SK-N-SH (cell line): ENCODE results near the gene NPIPB2. TPM values are rescaled to one million over a fixed set of nuclear protein-coding genes. Genes with fewer than 3 reads are reported as not detected.
A peak's percentile ranks its signal among the peaks of the same experiment; 100 is the strongest.

ENCODE experiments used
- CTCF ChIA-PET: fragments of 300-600, 350-600 bp; formaldehyde crosslinking; extraction: SDS; loops from one replicate; lab custom pipeline; 2021; lab: Yijun Ruan, JAX
- POLR2A ChIA-PET: fragments of 350-600 bp; sonication (Branson Sonifier 250); formaldehyde crosslinking; extraction: SDS; loops from one replicate; lab custom pipeline; 2020; ENCODE audit warnings: antibody characterized with exemption, inconsistent platforms; lab: Yijun Ruan, JAX
- DNase-seq: peaks from one replicate; pipeline ENCODE4 v3.0.0; 2012
- H2AFZ ChIP-seq: fragments of 200-600 bp; sonication (generic); 2 replicates; pipeline ENCODE4 v1.8.1; 2016; ENCODE audit warnings: antibody characterized with exemption, mild to moderate bottlenecking, low read depth
- H3F3A ChIP-seq: fragments of 200-600 bp; sonication (generic); replicated peaks from 2 replicates; pipeline ENCODE3; 2016; ENCODE audit warnings: antibody characterized with exemption, mild to moderate bottlenecking; ENCODE audit not compliant: insufficient read depth
- H3K27ac ChIP-seq, 2 experiments: fragments of 200-500 bp in 1 of 2; fragments of 200-600 bp in 1 of 2; sonication (Bioruptor generic) in 1 of 2; sonication (generic), shearing (Covaris generic) in 1 of 2; 2 replicates each; pipeline versions ENCODE4 v1.5.1 to v1.6.1; 2014 to 2016; ENCODE audit warnings: low read depth in 2 of 2, inconsistent platforms in 1 of 2, low read length in 1 of 2, mild to moderate bottlenecking in 1 of 2, mixed read lengths in 1 of 2
- H3K27me3 ChIP-seq: fragments of 200-600 bp; sonication (generic), shearing (Covaris generic); 2 replicates; pipeline ENCODE4 v1.6.1; 2016; ENCODE audit warnings: mixed run types; ENCODE audit not compliant: insufficient read depth
- H3K36me3 ChIP-seq, 2 experiments: fragments of 200-500 bp in 1 of 2; fragments of 200-600 bp in 1 of 2; sonication (Bioruptor generic) in 1 of 2; sonication (generic) in 1 of 2; replicated peaks in 1 of 2; 2 replicates each; pipeline versions ENCODE3 to v1.5.1; 2014 to 2016; ENCODE audit warnings: low read length in 1 of 2, mild to moderate bottlenecking in 1 of 2; ENCODE audit not compliant: insufficient read depth in 2 of 2, control insufficient read depth in 1 of 2
- H3K4me1 ChIP-seq, 2 experiments: fragments of 200-500 bp in 1 of 2; fragments of 200-600 bp in 1 of 2; sonication (Bioruptor generic) in 1 of 2; sonication (generic), shearing (Covaris generic) in 1 of 2; 2 replicates each; pipeline versions ENCODE4 v1.5.1 to v1.6.1; 2014 to 2016; ENCODE audit warnings: low read depth in 1 of 2, low read length in 1 of 2, mixed run types in 1 of 2; ENCODE audit not compliant: insufficient read depth in 2 of 2, control insufficient read depth in 1 of 2
- H3K4me2 ChIP-seq: fragments of 200-600 bp; sonication (generic), shearing (Covaris generic); 2 replicates; pipeline ENCODE4 v1.6.1; 2017; ENCODE audit warnings: mixed run types
- H3K4me3 ChIP-seq, 2 experiments: fragments of 200-500 bp in 1 of 2; fragments of 200-600 bp in 1 of 2; sonication (Bioruptor generic) in 1 of 2; sonication (generic), shearing (Covaris generic) in 1 of 2; 2 replicates each; pipeline versions ENCODE4 v1.5.1 to v1.8.1; 2014 to 2016; ENCODE audit warnings: low read depth in 2 of 2, inconsistent platforms in 1 of 2, low read length in 1 of 2, mild to moderate bottlenecking in 1 of 2, mixed read lengths in 1 of 2, moderate library complexity in 1 of 2
- H3K79me2 ChIP-seq: fragments of 200-600 bp; sonication (generic); 2 replicates; pipeline ENCODE4 v1.8.1; 2017; ENCODE audit warnings: mild to moderate bottlenecking; ENCODE audit not compliant: insufficient read depth
- H3K9ac ChIP-seq: fragments of 200-600 bp; sonication (generic); 2 replicates; pipeline ENCODE4 v1.6.1; 2017; ENCODE audit warnings: mixed run types
- H3K9me2 ChIP-seq: fragments of 200-600 bp; sonication (generic); 2 replicates; pipeline ENCODE4 v1.6.1; 2017; ENCODE audit warnings: mixed run types
- H3K9me3 ChIP-seq: fragments of 200-600 bp; sonication (generic); 2 replicates; pipeline ENCODE4 v1.6.1; 2017; ENCODE audit warnings: mixed run types, mild to moderate bottlenecking, moderate library complexity
- H4K20me1 ChIP-seq: fragments of 200-600 bp; sonication (generic); 2 replicates; pipeline ENCODE4 v1.6.1; 2017; ENCODE audit warnings: mild to moderate bottlenecking, mixed run types; ENCODE audit not compliant: insufficient read depth
- EP300 ChIP-seq, 2 experiments: IDR thresholded peaks; 2 replicates each; pipeline versions ENCODE4 v1.4.0 to v1.6.1; 2012; ENCODE audit warnings: borderline replicate concordance in 1 of 2, low read depth in 1 of 2, low read length in 1 of 2
- FOSL2 ChIP-seq: IDR thresholded peaks from 2 replicates; pipeline ENCODE4 v1.4.0; 2012; ENCODE audit warnings: low read depth, mild to moderate bottlenecking, moderate library complexity, borderline replicate concordance
- MEF2A ChIP-seq: IDR thresholded peaks from 2 replicates; pipeline ENCODE4 v1.4.0; 2012; ENCODE audit warnings: low read depth, borderline replicate concordance
- MXI1 ChIP-seq: IDR thresholded peaks from 2 replicates; pipeline ENCODE4 v1.6.1; 2012; ENCODE audit warnings: mild to moderate bottlenecking, low read depth, low read length, improper control_type of control experiment
- RAD21 ChIP-seq: IDR thresholded peaks from 2 replicates; pipeline ENCODE4 v1.6.1; 2012; ENCODE audit warnings: mild to moderate bottlenecking, low read length
- RFX5 ChIP-seq: IDR thresholded peaks from 2 replicates; pipeline ENCODE4 v1.6.1; 2012; ENCODE audit warnings: mild to moderate bottlenecking, improper control_type of control experiment, low read length
- TEAD4 ChIP-seq: IDR thresholded peaks from 2 replicates; pipeline ENCODE4 v1.4.0; 2012; ENCODE audit warnings: mild to moderate bottlenecking, borderline replicate concordance; ENCODE audit not compliant: insufficient read depth
- YY1 ChIP-seq: IDR thresholded peaks from 2 replicates; pipeline ENCODE4 v1.4.0; 2012; ENCODE audit warnings: low read depth, mild to moderate bottlenecking
- WGBS: methylation state at CpG from one replicate; pipeline ENCODE4 v1.1.6; 2017; ENCODE audit warnings: low lambda C conversion rate; 5-methylcytosine and 5-hydroxymethylcytosine counted together
- polyA plus RNA-seq, 3 experiments: library from polyadenylated mRNA; depleted of rRNA; stranded (reverse); fragments of >200 nt; gene quantifications; 2 replicates each; pipeline ENCODE4 v1.2.3, GENCODE V29; 2012
- TF ChIP-seq, protein P1 (sequence below): IDR thresholded peaks from 2 replicates; pipeline ENCODE4 v1.4.0; 2012; ENCODE audit warnings: low read depth
- TF ChIP-seq, protein P2 (sequence below): IDR thresholded peaks from 2 replicates; pipeline ENCODE4 v1.6.1; 2012; ENCODE audit warnings: mild to moderate bottlenecking, low read depth, low read length, moderate library complexity
- TF ChIP-seq, protein P3 (sequence below): fragments of 200-600 bp; sonication (generic); IDR thresholded peaks from 2 replicates; pipeline ENCODE4 v1.6.1; 2017; ENCODE audit warnings: antibody characterized with exemption, mild to moderate bottlenecking, moderate library complexity
- TF ChIP-seq, protein P4 (sequence below): fragments of 150-350 bp; IDR thresholded peaks from 2 replicates; pipeline ENCODE4 v1.6.1; 2017; ENCODE audit warnings: antibody characterized with exemption, low read length, low read depth, borderline replicate concordance
- TF ChIP-seq, protein P5 (sequence below): IDR thresholded peaks from 2 replicates; pipeline ENCODE4 v1.4.0; 2012; ENCODE audit warnings: low read depth, borderline replicate concordance

NPIPB2 gene
- polyA plus RNA-seq, 1 of the 3 experiments (the other 2 are of a cell fraction), result 9.3 TPM

DNA sequence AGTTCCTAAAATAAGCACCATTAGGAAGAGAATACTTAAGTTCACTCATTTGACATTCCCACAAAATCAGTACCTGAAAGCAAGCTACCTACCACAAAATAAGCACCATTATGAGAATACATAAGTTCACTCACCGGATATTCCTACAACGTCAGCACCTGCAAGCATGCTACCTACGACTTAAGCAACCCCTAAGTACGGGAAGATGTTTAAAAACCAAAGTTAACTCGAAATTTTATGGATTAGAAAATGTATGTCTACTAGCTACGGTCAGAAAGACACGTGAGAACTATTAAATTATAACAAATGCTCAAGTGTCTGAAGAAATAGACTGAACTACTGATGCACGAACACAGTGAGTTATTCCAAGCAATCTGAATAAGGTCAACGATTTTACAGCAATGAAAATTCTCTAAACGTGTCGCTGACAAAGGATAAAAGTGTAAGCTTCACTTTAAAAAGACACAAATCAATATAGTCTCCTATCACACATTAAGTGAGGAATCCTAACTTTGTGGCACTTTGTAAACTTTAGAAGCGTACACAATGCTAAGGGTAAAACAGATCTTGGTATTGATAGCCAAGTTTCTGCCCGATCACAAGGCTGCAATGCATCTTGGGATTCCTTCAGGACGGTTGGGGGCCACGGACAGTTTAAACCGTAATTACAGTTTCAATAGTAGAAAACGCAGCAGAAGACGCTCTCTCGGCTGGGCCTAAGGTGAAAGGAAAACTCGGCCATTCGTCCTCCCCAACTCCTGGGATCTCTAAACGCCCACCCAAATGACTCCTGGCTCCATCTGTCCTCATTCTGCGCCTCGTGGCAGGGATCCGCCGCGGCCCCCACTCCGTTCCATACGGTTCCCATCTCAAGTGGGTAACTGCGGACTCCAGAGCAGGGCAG, 27.4 kb downstream of the NPIPB2 start:
- Histone ChIP-seq H4K20me1 (peaks cover 54% of the 10 kb centered on the region), H3K4me1 (peaks cover 19 to 33% of the 10 kb centered on the region in 2 experiments), H3K79me2 (peaks cover 61% of the 10 kb centered on the region), H3K27me3 (no peaks in the 10 kb centered on the region), H3K36me3 (peaks cover 0 to 6% of the 10 kb centered on the region in 2 experiments), H3K4me3 (peak overlapping the region; percentile 66 to 89), H3K9me2 (no peaks in the 10 kb centered on the region), H3K9ac (peak overlapping the region; percentile 80), H3K27ac (peak overlapping the region; percentile 76 to 85; a peak in 2 of 4 replicates), H2AFZ (no peak overlapping the region), H3F3A (peaks cover 17% of the 10 kb centered on the region), H3K9me3 (no peaks in the 10 kb centered on the region), H3K4me2 (peak overlapping the region; percentile 85)
- 3% methylated on average over 29 of the region's 30 CpGs for WGBS
- TF ChIP-seq RAD21, result no peak
- peak; percentile 27 for TF ChIP-seq MXI1
- TF ChIP-seq, protein P1, sequence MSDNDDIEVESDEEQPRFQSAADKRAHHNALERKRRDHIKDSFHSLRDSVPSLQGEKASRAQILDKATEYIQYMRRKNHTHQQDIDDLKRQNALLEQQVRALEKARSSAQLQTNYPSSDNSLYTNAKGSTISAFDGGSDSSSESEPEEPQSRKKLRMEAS, result 0 out of 2 replicates have a peak, but pooled peaks have one; percentile 7
- DNase-seq, result no peak
- POLR2A ChIA-PET, result no interaction called here
- CTCF ChIA-PET, result interaction anchor here (0.9 kb wide), 1 partner anchor 153 kb away, joined by 4 read pairs; no protein-coding TSS in a partner anchor

DNA sequence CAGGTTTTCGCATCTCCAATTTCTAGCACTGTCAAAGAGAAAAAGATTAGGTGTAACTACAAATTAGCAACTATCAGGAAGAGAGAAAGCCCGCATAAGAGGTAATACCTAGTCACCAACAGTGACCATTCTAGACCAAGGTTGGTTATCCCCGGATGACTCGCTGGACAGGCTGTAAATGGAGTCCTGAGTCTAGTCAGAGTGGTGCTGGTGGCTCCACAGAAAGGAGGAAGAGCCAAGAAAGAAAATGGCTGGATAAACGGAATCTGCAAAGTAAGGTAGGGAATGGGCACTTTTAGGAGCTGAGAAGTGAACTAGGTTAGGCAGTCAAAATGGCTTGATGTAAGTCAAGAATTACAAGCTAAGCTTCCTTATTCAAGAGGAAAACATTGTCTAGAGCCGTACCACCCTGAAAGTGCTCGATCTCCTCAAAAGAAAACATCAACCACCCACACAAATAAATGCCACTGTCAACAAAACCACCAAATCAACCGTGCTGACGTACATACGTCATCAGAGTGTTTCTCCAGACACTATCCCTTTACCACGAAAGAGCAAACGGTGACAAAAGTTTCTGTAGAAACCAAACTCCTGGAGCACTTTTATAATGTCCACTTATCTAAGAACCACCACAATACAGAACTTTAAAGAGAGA, 28.3 kb downstream of the NPIPB2 start:
- POLR2A ChIA-PET, result no interaction called here
- peaks cover 17% of the 10 kb centered on the region for H3F3A ChIP-seq

More for the DNA sequence above, 28.3 kb downstream of the NPIPB2 start:
- Histone ChIP-seq H3K36me3 (peaks cover 0 to 6% of the 10 kb centered on the region in 2 experiments), H3K4me2 (peak overlapping the region; percentile 85), H3K79me2 (peaks cover 70% of the 10 kb centered on the region), H3K4me1 (peaks cover 19 to 33% of the 10 kb centered on the region in 2 experiments), H2AFZ (no peak overlapping the region), H3K27me3 (no peaks in the 10 kb centered on the region), H3K27ac (peak overlapping the region in 1 of 2 experiments; percentile 76; a peak in 1 of 4 replicates), H3K9me2 (no peaks in the 10 kb centered on the region), H4K20me1 (peaks cover 62% of the 10 kb centered on the region), H3K9ac (peak overlapping the region; percentile 80; the same call in 1 of the 2 replicates), H3K9me3 (no peaks in the 10 kb centered on the region), H3K4me3 (peak overlapping the region; percentile 66 to 89)
- TF ChIP-seq, protein P2, sequence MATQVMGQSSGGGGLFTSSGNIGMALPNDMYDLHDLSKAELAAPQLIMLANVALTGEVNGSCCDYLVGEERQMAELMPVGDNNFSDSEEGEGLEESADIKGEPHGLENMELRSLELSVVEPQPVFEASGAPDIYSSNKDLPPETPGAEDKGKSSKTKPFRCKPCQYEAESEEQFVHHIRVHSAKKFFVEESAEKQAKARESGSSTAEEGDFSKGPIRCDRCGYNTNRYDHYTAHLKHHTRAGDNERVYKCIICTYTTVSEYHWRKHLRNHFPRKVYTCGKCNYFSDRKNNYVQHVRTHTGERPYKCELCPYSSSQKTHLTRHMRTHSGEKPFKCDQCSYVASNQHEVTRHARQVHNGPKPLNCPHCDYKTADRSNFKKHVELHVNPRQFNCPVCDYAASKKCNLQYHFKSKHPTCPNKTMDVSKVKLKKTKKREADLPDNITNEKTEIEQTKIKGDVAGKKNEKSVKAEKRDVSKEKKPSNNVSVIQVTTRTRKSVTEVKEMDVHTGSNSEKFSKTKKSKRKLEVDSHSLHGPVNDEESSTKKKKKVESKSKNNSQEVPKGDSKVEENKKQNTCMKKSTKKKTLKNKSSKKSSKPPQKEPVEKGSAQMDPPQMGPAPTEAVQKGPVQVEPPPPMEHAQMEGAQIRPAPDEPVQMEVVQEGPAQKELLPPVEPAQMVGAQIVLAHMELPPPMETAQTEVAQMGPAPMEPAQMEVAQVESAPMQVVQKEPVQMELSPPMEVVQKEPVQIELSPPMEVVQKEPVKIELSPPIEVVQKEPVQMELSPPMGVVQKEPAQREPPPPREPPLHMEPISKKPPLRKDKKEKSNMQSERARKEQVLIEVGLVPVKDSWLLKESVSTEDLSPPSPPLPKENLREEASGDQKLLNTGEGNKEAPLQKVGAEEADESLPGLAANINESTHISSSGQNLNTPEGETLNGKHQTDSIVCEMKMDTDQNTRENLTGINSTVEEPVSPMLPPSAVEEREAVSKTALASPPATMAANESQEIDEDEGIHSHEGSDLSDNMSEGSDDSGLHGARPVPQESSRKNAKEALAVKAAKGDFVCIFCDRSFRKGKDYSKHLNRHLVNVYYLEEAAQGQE, result no peak
- TF ChIP-seq MEF2A (no peak), EP300 (IDR thresholded peaks at IDR 0.05; ENCODE audit: borderline replicate concordance in 1 of 2, low read depth in 1 of 2, low read length in 1 of 2) (no peak), RFX5 (no peak), YY1 (no peak), TEAD4 (no peak), FOSL2 (no peak)
- TF ChIP-seq, protein P1, result no peak
- TF ChIP-seq, protein P3, sequence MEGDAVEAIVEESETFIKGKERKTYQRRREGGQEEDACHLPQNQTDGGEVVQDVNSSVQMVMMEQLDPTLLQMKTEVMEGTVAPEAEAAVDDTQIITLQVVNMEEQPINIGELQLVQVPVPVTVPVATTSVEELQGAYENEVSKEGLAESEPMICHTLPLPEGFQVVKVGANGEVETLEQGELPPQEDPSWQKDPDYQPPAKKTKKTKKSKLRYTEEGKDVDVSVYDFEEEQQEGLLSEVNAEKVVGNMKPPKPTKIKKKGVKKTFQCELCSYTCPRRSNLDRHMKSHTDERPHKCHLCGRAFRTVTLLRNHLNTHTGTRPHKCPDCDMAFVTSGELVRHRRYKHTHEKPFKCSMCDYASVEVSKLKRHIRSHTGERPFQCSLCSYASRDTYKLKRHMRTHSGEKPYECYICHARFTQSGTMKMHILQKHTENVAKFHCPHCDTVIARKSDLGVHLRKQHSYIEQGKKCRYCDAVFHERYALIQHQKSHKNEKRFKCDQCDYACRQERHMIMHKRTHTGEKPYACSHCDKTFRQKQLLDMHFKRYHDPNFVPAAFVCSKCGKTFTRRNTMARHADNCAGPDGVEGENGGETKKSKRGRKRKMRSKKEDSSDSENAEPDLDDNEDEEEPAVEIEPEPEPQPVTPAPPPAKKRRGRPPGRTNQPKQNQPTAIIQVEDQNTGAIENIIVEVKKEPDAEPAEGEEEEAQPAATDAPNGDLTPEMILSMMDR, result no peak
- TF ChIP-seq, protein P4, sequence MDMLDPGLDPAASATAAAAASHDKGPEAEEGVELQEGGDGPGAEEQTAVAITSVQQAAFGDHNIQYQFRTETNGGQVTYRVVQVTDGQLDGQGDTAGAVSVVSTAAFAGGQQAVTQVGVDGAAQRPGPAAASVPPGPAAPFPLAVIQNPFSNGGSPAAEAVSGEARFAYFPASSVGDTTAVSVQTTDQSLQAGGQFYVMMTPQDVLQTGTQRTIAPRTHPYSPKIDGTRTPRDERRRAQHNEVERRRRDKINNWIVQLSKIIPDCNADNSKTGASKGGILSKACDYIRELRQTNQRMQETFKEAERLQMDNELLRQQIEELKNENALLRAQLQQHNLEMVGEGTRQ, result no peak
- TF ChIP-seq, protein P5, sequence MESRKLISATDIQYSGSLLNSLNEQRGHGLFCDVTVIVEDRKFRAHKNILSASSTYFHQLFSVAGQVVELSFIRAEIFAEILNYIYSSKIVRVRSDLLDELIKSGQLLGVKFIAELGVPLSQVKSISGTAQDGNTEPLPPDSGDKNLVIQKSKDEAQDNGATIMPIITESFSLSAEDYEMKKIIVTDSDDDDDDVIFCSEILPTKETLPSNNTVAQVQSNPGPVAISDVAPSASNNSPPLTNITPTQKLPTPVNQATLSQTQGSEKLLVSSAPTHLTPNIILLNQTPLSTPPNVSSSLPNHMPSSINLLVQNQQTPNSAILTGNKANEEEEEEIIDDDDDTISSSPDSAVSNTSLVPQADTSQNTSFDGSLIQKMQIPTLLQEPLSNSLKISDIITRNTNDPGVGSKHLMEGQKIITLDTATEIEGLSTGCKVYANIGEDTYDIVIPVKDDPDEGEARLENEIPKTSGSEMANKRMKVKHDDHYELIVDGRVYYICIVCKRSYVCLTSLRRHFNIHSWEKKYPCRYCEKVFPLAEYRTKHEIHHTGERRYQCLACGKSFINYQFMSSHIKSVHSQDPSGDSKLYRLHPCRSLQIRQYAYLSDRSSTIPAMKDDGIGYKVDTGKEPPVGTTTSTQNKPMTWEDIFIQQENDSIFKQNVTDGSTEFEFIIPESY, result no peak
- CTCF ChIA-PET, result interaction anchor here (0.9 kb wide), 1 partner anchor 154 kb away, joined by 4 read pairs; no protein-coding TSS in a partner anchor
- no peak for DNase-seq
- 63% methylated on average over 12 of the region's 12 CpGs for WGBS
